ENCODE data around the gene PRKCB. TPM values are rescaled to one million over a fixed set of nuclear protein-coding genes. Genes with fewer than 3 reads are reported as not detected.

The PRKCB gene
- total and polyA plus RNA-seq, 2 experiments from 2014 or later, result 3.7 to 16.4 TPM

DNA sequence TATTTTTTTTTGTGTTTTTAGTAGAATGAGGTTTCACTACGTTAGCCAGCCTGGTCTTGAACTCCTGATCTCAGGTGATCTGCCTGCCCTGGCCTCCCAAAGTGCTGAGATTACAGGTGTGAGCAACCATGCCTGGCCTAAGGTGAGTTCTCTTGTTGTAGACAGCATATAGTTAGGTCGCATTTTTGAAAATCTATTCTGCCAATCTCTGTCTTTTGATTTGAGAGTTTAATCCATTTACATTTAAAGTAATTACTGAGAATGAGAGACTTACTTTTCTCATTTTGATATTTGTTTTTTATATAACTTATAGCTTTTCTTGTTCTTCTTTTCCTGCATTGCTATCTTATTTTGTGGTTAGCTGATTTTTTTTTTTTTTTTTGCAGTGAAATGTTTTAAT lies 6.3 kb upstream of the PRKCB start (continued):
- TF ChIP-seq, protein P1, sequence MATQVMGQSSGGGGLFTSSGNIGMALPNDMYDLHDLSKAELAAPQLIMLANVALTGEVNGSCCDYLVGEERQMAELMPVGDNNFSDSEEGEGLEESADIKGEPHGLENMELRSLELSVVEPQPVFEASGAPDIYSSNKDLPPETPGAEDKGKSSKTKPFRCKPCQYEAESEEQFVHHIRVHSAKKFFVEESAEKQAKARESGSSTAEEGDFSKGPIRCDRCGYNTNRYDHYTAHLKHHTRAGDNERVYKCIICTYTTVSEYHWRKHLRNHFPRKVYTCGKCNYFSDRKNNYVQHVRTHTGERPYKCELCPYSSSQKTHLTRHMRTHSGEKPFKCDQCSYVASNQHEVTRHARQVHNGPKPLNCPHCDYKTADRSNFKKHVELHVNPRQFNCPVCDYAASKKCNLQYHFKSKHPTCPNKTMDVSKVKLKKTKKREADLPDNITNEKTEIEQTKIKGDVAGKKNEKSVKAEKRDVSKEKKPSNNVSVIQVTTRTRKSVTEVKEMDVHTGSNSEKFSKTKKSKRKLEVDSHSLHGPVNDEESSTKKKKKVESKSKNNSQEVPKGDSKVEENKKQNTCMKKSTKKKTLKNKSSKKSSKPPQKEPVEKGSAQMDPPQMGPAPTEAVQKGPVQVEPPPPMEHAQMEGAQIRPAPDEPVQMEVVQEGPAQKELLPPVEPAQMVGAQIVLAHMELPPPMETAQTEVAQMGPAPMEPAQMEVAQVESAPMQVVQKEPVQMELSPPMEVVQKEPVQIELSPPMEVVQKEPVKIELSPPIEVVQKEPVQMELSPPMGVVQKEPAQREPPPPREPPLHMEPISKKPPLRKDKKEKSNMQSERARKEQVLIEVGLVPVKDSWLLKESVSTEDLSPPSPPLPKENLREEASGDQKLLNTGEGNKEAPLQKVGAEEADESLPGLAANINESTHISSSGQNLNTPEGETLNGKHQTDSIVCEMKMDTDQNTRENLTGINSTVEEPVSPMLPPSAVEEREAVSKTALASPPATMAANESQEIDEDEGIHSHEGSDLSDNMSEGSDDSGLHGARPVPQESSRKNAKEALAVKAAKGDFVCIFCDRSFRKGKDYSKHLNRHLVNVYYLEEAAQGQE (IDR thresholded peaks at IDR 0.05; ENCODE audit: unreplicated experiment), result no peak

DNA sequence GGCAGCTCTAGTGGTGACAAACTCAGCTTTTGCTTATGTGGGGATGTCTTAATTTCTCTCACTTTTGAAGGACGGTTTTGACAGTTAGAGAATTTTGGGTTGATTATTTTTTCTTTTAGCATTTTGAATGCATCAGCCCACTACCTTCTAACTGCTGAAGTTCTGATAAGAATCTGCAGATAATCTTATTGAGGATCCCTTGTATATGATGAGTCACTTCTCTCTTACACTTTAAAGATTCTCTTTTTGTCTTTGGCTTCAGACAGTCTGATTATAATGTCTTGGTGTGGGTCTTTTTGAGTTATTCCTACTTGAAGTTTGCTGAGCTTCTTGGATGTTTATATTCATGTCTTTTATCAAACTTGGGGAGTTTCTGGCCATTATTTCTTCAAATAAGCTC lies 5.5 kb upstream of the PRKCB start:
- no peaks in the 10 kb centered on the region for H3K79me2 ChIP-seq (replicated peaks; ENCODE audit: insufficient read depth)
- no peak overlapping the region for H3K27ac ChIP-seq (ENCODE audit: low read depth)
- H4K20me1 ChIP-seq (replicated peaks; ENCODE audit: insufficient read depth), result no peaks in the 10 kb centered on the region
- Mint-ChIP-seq H3K4me3 (no peak overlapping the region), H3K4me1 (peaks cover 5% of the 10 kb centered on the region), H3K36me3 (ENCODE audit: low read depth) (no peaks in the 10 kb centered on the region; the same call in 2 of the 3 replicates), H3K9me3 (peaks cover 19% of the 10 kb centered on the region), H3K27ac (no peak overlapping the region), H3K27me3 (ENCODE audit: insufficient read depth, low read depth, poor library complexity) (peaks cover 20% of the 10 kb centered on the region)
- DNase-seq (ENCODE audit: low spot score) (no peak), ATAC-seq (no peak)
- peaks cover 4% of the 10 kb centered on the region; the same call in 1 of the 2 replicates for H3K4me1 ChIP-seq (ENCODE audit: insufficient read depth)
- H3F3A ChIP-seq (replicated peaks; ENCODE audit: low read depth), result no peaks in the 10 kb centered on the region
- H3K9me2 ChIP-seq (ENCODE audit: insufficient read depth), result 0 out of 2 replicates have a peak, but pooled peaks cover 4% of the 10 kb centered on the region
- no peak for TF ChIP-seq NANOG (IDR thresholded peaks at IDR 0.05; ENCODE audit: borderline replicate concordance)
- no peak overlapping the region for H3K4me2 ChIP-seq
- H2AFZ ChIP-seq, result no peak overlapping the region
- no peaks in the 10 kb centered on the region for H3K36me3 ChIP-seq (ENCODE audit: insufficient read depth)
- no peak overlapping the region for H3K4me3 ChIP-seq
- peaks cover 14% of the 10 kb centered on the region for H3K27me3 ChIP-seq (ENCODE audit: insufficient read depth)

DNA sequence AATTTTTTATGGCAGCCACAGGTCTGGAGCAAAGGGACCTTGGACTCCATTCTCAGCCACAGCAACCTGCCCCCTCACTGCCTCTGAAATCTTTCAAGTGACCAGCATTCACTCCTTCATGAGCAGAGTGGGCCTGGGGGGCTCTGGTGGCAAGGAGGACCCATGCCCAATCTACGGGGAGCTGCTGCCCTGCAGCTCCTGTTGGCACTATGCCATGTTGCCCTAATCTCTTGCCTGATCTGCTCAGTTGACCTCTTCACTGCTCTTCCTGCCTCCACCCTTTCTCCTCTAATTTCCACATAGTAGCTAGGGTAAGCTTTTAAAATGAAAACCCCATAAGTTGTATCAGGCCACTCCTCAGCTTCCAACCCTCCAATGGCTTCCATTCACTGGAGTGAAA lies 2.9 kb upstream of the PRKCB start:
- Histone ChIP-seq H3K4me3 (no peak overlapping the region), H3F3A (replicated peaks; ENCODE audit: low read depth) (0 out of 2 replicates have a peak, but pooled peaks cover 2% of the 10 kb centered on the region), H3K36me3 (ENCODE audit: insufficient read depth) (no peaks in the 10 kb centered on the region), H3K27me3 (ENCODE audit: insufficient read depth) (peaks cover 32% of the 10 kb centered on the region), H4K20me1 (replicated peaks; ENCODE audit: insufficient read depth) (no peaks in the 10 kb centered on the region), H3K4me1 (ENCODE audit: insufficient read depth) (peaks cover 13% of the 10 kb centered on the region), H2AFZ (no peak overlapping the region), H3K4me2 (no peak overlapping the region), H3K27ac (ENCODE audit: low read depth) (no peak overlapping the region), H3K79me2 (replicated peaks; ENCODE audit: insufficient read depth) (no peaks in the 10 kb centered on the region), H3K9me2 (ENCODE audit: insufficient read depth) (0 out of 2 replicates have a peak, but pooled peaks cover 4% of the 10 kb centered on the region)
- Mint-ChIP-seq H3K4me1 (peaks cover 18% of the 10 kb centered on the region), H3K36me3 (ENCODE audit: low read depth) (no peaks in the 10 kb centered on the region; the same call in 2 of the 3 replicates), H3K27me3 (ENCODE audit: insufficient read depth, low read depth, poor library complexity) (peaks cover 32% of the 10 kb centered on the region), H3K4me3 (no peak overlapping the region), H3K27ac (no peak overlapping the region), H3K9me3 (peaks cover 19% of the 10 kb centered on the region)
- ATAC-seq (no peak), DNase-seq (ENCODE audit: low spot score) (no peak)
- TF ChIP-seq STAT1 (IDR thresholded peaks at IDR 0.05; ENCODE audit: unreplicated experiment) (no peak), ZNF114 (CRISPR knock-in tag; IDR thresholded peaks at IDR 0.05) (no peak), EZH2 (IDR thresholded peaks at IDR 0.05; ENCODE audit: low read depth, unreplicated experiment) (no peak)
- TF ChIP-seq, protein P1 (IDR thresholded peaks at IDR 0.05; ENCODE audit: unreplicated experiment), result no peak
- TF ChIP-seq, protein P2, sequence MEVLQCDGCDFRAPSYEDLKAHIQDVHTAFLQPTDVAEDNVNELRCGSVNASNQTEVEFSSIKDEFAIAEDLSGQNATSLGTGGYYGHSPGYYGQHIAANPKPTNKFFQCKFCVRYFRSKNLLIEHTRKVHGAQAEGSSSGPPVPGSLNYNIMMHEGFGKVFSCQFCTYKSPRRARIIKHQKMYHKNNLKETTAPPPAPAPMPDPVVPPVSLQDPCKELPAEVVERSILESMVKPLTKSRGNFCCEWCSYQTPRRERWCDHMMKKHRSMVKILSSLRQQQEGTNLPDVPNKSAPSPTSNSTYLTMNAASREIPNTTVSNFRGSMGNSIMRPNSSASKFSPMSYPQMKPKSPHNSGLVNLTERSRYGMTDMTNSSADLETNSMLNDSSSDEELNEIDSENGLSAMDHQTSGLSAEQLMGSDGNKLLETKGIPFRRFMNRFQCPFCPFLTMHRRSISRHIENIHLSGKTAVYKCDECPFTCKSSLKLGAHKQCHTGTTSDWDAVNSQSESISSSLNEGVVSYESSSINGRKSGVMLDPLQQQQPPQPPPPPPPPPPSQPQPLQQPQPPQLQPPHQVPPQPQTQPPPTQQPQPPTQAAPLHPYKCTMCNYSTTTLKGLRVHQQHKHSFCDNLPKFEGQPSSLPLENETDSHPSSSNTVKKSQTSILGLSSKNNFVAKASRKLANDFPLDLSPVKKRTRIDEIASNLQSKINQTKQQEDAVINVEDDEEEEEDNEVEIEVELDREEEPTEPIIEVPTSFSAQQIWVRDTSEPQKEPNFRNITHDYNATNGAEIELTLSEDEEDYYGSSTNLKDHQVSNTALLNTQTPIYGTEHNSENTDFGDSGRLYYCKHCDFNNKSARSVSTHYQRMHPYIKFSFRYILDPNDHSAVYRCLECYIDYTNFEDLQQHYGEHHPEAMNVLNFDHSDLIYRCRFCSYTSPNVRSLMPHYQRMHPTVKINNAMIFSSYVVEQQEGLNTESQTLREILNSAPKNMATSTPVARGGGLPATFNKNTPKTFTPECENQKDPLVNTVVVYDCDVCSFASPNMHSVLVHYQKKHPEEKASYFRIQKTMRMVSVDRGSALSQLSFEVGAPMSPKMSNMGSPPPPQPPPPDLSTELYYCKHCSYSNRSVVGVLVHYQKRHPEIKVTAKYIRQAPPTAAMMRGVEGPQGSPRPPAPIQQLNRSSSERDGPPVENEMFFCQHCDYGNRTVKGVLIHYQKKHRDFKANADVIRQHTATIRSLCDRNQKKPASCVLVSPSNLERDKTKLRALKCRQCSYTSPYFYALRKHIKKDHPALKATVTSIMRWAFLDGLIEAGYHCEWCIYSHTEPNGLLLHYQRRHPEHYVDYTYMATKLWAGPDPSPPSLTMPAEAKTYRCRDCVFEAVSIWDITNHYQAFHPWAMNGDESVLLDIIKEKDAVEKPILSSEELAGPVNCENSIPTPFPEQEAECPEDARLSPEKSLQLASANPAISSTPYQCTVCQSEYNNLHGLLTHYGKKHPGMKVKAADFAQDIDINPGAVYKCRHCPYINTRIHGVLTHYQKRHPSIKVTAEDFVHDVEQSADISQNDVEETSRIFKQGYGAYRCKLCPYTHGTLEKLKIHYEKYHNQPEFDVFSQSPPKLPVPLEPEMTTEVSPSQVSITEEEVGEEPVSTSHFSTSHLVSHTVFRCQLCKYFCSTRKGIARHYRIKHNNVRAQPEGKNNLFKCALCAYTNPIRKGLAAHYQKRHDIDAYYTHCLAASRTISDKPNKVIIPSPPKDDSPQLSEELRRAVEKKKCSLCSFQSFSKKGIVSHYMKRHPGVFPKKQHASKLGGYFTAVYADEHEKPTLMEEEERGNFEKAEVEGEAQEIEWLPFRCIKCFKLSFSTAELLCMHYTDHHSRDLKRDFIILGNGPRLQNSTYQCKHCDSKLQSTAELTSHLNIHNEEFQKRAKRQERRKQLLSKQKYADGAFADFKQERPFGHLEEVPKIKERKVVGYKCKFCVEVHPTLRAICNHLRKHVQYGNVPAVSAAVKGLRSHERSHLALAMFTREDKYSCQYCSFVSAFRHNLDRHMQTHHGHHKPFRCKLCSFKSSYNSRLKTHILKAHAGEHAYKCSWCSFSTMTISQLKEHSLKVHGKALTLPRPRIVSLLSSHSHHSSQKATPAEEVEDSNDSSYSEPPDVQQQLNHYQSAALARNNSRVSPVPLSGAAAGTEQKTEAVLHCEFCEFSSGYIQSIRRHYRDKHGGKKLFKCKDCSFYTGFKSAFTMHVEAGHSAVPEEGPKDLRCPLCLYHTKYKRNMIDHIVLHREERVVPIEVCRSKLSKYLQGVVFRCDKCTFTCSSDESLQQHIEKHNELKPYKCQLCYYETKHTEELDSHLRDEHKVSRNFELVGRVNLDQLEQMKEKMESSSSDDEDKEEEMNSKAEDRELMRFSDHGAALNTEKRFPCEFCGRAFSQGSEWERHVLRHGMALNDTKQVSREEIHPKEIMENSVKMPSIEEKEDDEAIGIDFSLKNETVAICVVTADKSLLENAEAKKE (CRISPR knock-in tag; IDR thresholded peaks at IDR 0.05), result no peak
